SK-N-MC (cell line): ENCODE data around the gene MYH9.

Source experiments
- DNase-seq: peaks from one replicate; pipeline ENCODE4 v3.0.0-alpha.2; 2011; ENCODE audit warnings: low read depth, low spot score
- H3K27ac ChIP-seq: fragments of 200-600 bp; sonication (generic); 2 replicates; pipeline ENCODE4 v1.5.1; 2016; ENCODE audit warnings: mixed run types
- H3K36me3 ChIP-seq: fragments of 200-600 bp; sonication (generic); 2 replicates; pipeline ENCODE4 v1.6.1; 2017; ENCODE audit warnings: antibody characterized with exemption, low read length, mixed read lengths; ENCODE audit not compliant: insufficient read depth
- H3K4me3 ChIP-seq: fragments of 200-600 bp; sonication (generic); 2 replicates; pipeline ENCODE4 v1.5.1; 2016
- H3K9ac ChIP-seq: fragments of 200-600 bp; sonication (generic); 2 replicates; pipeline ENCODE4 v1.8.0; 2017; ENCODE audit warnings: mixed run types, mixed read lengths; ENCODE audit not compliant: insufficient read length
- H3K9me3 ChIP-seq: fragments of 200-600 bp; sonication (generic); 2 replicates; pipeline ENCODE4 v1.6.1; 2017; ENCODE audit warnings: low read depth, mild to moderate bottlenecking, antibody characterized with exemption, low read length, moderate library complexity, mixed read lengths
- EZH2 ChIP-seq: fragments of 200-600 bp; sonication (generic); IDR thresholded peaks from one replicate; pipeline ENCODE4 v1.6.1; 2017; ENCODE audit warnings: antibody characterized with exemption
- FOXP2 ChIP-seq: optimal IDR thresholded peaks from 2 replicates; pipeline ENCODE3; 2011; ENCODE audit warnings: mild to moderate bottlenecking, moderate library complexity; ENCODE audit not compliant: insufficient read depth; ENCODE audit errors: extremely low read length, control extremely low read depth
- POLR2AphosphoS5 ChIP-seq: IDR thresholded peaks from 2 replicates; pipeline ENCODE4 v1.6.1; 2012; ENCODE audit warnings: mild to moderate bottlenecking, low read depth, low read length, borderline replicate concordance

MYH9 gene

GRCh38 chr22:36368359-36368983 lies 19.3 kb downstream of the MYH9 start:
- Histone ChIP-seq H3K4me3 (peak overlapping the region; percentile 61), H3K9ac (no peak overlapping the region), H3K9me3 (no peaks in the 10 kb centered on the region), H3K36me3 (no peaks in the 10 kb centered on the region), H3K27ac (peak overlapping the region; percentile 81)
- TF ChIP-seq POLR2AphosphoS5 (no peak), FOXP2 (no peak), EZH2 (no peak)
- peak; percentile 35 for DNase-seq

GRCh38 chr22:36367479-36367878 lies 20.3 kb downstream of the MYH9 start:
- Histone ChIP-seq H3K36me3 (no peaks in the 10 kb centered on the region), H3K9me3 (no peaks in the 10 kb centered on the region), H3K27ac (no peak overlapping the region), H3K4me3 (no peak overlapping the region), H3K9ac (no peak overlapping the region)
- no peak for TF ChIP-seq POLR2AphosphoS5
- no peak for TF ChIP-seq FOXP2
- no peak for TF ChIP-seq EZH2
- no peak for DNase-seq

DNA sequence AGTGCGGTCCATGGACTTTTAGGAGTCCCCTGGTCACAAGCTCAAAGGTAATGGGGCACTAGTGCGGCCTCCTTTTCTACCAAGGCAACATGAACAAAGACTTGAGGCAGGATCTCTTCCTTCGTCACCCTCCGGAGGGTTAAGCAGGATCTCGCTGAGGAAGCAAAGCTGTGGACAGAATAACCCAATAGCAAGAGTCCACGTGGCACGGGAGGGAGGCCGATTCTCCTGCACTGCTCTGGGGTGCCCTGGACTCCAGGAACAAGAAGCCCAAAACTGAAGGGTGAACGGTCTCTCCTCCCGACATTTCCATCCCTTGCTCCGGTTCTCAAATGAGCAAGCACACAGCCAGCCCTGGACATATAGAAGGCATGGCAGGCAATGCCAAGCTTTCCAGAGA lies 20.7 kb downstream of the MYH9 start:
- no peak for DNase-seq
- no peak overlapping the region for H3K4me3 ChIP-seq
- H3K9me3 ChIP-seq: no peaks in the 10 kb centered on the region
- H3K9ac ChIP-seq: no peak overlapping the region
- no peak overlapping the region for H3K27ac ChIP-seq
- no peaks in the 10 kb centered on the region for H3K36me3 ChIP-seq
- TF ChIP-seq EZH2 (no peak), FOXP2 (no peak), POLR2AphosphoS5 (no peak)

DNA sequence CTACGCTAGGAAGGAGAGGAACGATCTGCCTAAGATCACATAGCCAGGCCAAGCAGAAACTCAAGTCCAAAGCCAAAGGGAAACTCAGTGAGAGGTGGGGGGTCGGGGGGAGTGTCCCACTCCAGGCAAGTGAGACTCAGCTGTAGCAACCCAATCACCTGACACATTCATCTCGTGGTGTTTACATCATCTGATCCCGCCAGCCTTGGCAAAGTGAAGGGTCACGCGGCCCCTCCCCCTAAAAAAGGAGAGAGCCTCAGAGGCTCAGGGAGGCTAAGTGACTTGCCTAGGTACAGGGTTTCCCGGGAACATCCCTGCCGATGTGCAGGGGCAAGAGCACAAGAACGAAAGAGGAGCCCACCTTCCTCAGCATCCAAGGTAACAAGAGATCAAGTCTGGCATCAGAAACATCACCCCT lies 21.5 kb downstream of the MYH9 start:
- H3K27ac ChIP-seq: no peak overlapping the region
- H3K9me3 ChIP-seq: no peaks in the 10 kb centered on the region
- H3K4me3 ChIP-seq: no peak overlapping the region
- H3K36me3 ChIP-seq: no peaks in the 10 kb centered on the region
- DNase-seq: no peak
- no peak for TF ChIP-seq EZH2
- no peak for TF ChIP-seq POLR2AphosphoS5
- no peak for TF ChIP-seq FOXP2
- no peak overlapping the region for H3K9ac ChIP-seq

DNA sequence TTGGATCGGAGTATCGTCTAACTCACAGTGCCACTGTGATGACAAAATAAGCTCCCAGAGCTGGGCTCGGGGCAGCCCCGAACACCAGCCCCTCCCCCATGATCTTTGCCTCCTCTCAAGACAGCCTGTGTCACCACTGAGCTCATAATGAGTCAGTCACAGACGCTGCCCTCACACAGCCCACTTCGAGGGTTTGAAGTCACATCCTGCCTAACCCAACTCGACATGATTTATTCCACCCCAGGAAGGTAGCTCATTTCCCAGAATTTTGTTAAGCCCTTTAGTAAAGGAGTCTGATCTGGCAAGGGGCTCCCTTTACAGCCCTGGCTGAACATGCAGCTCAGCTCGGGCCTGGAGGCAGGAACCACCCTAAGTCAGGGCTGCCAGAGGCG lies 22.8 kb downstream of the MYH9 start:
- Histone ChIP-seq H3K27ac (no peak overlapping the region), H3K4me3 (no peak overlapping the region), H3K36me3 (no peaks in the 10 kb centered on the region), H3K9ac (no peak overlapping the region), H3K9me3 (no peaks in the 10 kb centered on the region)
- DNase-seq: no peak
- TF ChIP-seq FOXP2: no peak
- TF ChIP-seq POLR2AphosphoS5: no peak
- no peak for TF ChIP-seq EZH2

- no peaks in the 10 kb centered on the region for H3K36me3 ChIP-seq
Observed at GRCh38 chr22:36364255-36365019, 23.3 kb downstream of the MYH9 start.

DNA sequence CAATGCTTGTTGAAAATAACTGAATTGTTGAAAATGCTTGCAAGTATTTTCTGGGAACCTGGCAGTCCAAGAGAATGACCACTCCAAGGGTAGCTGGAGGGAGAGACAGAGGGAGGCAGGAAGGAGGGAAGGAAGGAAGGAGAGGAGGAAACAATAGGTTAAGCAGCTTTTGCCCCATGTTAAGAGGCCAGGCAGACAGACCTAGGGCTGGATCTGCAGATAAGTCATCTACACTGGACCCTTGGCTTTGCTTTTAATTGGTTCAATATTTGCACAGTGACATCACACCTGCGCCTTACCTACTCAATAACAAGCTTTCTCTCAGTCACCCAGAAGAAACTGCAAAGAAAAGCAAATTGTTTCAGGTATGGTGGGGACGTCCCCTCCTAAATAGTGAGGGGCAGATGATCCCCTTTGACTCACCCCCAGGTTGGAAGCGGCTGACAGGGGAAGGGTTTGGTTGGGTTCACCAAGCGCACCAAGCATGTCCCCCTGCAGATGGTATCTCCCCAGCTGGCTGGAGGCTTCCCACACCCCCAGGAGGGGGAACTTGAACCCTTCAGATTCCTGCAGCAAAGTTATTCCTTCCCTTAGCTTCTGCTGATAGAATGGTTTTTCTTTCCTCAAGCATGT lies 24.3 kb downstream of the MYH9 start:
- no peak overlapping the region for H3K4me3 ChIP-seq
- H3K27ac ChIP-seq: 0 out of 2 replicates have a peak overlapping the region, but pooled peaks have one; percentile 7
- no peaks in the 10 kb centered on the region for H3K36me3 ChIP-seq
- H3K9ac ChIP-seq: no peak overlapping the region
- no peaks in the 10 kb centered on the region for H3K9me3 ChIP-seq
- no peak for TF ChIP-seq POLR2AphosphoS5
- no peak for TF ChIP-seq EZH2
- no peak for TF ChIP-seq FOXP2
- no peak for DNase-seq

More at GRCh38 chr22:36364255-36365019, 23.3 kb downstream of the MYH9 start:
- Histone ChIP-seq H3K27ac (0 out of 2 replicates have a peak overlapping the region, but pooled peaks have one; percentile 5), H3K9ac (no peak overlapping the region), H3K9me3 (no peaks in the 10 kb centered on the region), H3K4me3 (no peak overlapping the region)
- no peak for DNase-seq
- TF ChIP-seq POLR2AphosphoS5: no peak
- TF ChIP-seq FOXP2: no peak
- no peak for TF ChIP-seq EZH2

- TF ChIP-seq FOXP2: no peak
- TF ChIP-seq POLR2AphosphoS5: no peak
- TF ChIP-seq EZH2: no peak
- Histone ChIP-seq H3K9me3 (no peaks in the 10 kb centered on the region), H3K36me3 (no peaks in the 10 kb centered on the region), H3K4me3 (no peak overlapping the region), H3K27ac (0 out of 2 replicates have a peak overlapping the region, but pooled peaks have one; percentile 7), H3K9ac (no peak overlapping the region)
- no peak for DNase-seq
Observed at GRCh38 chr22:36362932-36363331, 24.8 kb downstream of the MYH9 start.
